Neural crest cell (in vitro differentiated cells): Measurements from ENCODE around the gene AAGAB. TPM values are rescaled to one million over a fixed set of nuclear protein-coding genes. Genes with fewer than 3 reads are reported as not detected.

ENCODE experiments used
- DNase-seq: peaks from one replicate; pipeline ENCODE4 v3.0.0; 2021; ENCODE audit warnings: low read depth, mixed read lengths, low spot score
- H3K27ac Mint-ChIP-seq: one replicate; pipeline ENCODE4 v1.8.0; 2021; ENCODE audit warnings: mild to moderate bottlenecking, mixed read lengths; ENCODE audit not compliant: unreplicated experiment
- H3K27me3 Mint-ChIP-seq: 2 replicates; pipeline ENCODE4 v1.8.0; 2021; ENCODE audit warnings: low read depth, mild to moderate bottlenecking, mixed read lengths
- H3K36me3 Mint-ChIP-seq: 2 replicates; pipeline ENCODE4 v1.8.0; 2021; ENCODE audit warnings: low read depth, mild to moderate bottlenecking, mixed read lengths
- H3K4me1 Mint-ChIP-seq: 2 replicates; pipeline ENCODE4 v1.8.0; 2021; ENCODE audit warnings: mixed read lengths
- H3K4me3 Mint-ChIP-seq: one replicate; pipeline ENCODE4 v1.8.0; 2021; ENCODE audit warnings: mild to moderate bottlenecking, mixed read lengths
- H3K9me3 Mint-ChIP-seq: 2 replicates; pipeline ENCODE4 v1.8.0; 2021; ENCODE audit warnings: mixed read lengths
- total RNA-seq: library from RNA; stranded (reverse); gene quantifications from 2 replicates; pipeline ENCODE4 v1.2.1, GENCODE V29; 2021
- TF ChIP-seq, protein P1 (sequence below): fragments of 200-600 bp; sonication (generic); conservative IDR thresholded peaks from 2 replicates; pipeline ENCODE4 v1.5.0; 2021; ENCODE audit warnings: antibody characterized with exemption, mild to moderate bottlenecking

Gene AAGAB
- total RNA-seq, 1 donor from 2014 or later, result 54.9 TPM

DNA sequence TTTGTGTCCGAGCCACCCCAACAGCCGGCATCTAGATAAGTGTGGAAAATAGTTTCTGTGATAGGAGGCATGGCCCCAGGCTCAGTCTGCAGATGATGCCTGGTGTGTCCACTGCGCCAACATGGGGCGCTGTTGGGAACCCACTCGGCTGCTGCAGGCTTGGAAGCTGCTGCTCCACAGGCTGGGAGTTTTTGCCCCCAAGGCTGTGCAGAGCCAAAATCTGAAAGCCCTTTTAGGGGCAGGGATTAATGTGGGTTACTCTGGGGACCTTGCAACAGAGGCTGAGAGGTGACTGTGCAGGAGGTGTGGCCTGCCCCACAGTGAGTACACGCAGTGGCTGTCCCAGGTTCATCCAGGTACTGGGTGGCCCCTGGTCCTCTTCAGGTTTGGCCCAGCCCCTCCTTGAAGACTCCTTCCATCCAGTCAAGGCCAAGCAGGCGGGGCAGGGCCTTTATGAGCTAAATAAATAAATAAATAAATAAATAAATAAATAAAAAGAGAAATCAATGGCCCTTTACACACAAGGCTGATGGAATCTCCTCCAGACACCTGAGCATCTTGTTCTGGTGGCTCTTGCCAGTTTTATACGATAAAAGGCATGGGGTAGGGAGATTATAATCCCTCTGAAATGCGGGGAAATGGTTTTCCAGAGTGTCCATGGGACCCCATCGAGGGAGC, 73.8 kb downstream of the AAGAB start:
- no peaks in the 10 kb centered on the region for H3K27me3 Mint-ChIP-seq
- DNase-seq, result no peak
- H3K36me3 Mint-ChIP-seq, result peaks cover 6% of the 10 kb centered on the region
- H3K27ac Mint-ChIP-seq, result no peak overlapping the region
- H3K4me3 Mint-ChIP-seq, result no peak overlapping the region
- H3K9me3 Mint-ChIP-seq, result no peaks in the 10 kb centered on the region
- TF ChIP-seq, protein P1, sequence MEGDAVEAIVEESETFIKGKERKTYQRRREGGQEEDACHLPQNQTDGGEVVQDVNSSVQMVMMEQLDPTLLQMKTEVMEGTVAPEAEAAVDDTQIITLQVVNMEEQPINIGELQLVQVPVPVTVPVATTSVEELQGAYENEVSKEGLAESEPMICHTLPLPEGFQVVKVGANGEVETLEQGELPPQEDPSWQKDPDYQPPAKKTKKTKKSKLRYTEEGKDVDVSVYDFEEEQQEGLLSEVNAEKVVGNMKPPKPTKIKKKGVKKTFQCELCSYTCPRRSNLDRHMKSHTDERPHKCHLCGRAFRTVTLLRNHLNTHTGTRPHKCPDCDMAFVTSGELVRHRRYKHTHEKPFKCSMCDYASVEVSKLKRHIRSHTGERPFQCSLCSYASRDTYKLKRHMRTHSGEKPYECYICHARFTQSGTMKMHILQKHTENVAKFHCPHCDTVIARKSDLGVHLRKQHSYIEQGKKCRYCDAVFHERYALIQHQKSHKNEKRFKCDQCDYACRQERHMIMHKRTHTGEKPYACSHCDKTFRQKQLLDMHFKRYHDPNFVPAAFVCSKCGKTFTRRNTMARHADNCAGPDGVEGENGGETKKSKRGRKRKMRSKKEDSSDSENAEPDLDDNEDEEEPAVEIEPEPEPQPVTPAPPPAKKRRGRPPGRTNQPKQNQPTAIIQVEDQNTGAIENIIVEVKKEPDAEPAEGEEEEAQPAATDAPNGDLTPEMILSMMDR, result no peak
- peaks cover 24% of the 10 kb centered on the region for H3K4me1 Mint-ChIP-seq

DNA sequence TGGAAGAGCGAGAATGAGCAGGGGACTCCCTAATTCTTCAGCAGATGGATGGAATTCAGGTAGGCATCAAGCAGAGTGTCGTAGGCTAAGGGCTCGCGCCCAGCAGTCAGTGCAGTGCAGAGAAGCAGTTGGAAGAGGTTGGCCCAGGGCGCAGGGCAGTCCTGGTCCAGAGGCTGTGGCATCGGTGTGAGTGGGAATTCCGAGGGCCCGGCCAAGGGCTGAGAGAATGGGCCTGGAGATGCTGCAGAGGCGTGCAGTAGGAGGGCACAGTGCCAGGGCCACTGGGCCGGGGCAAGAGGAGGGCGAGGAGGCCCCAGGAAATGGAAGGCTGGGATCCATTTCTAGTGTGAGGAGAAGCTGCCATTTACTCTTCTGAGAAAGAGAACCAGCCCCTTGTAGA, 74.4 kb downstream of the AAGAB start:
- Mint-ChIP-seq H3K4me1 (peaks cover 27% of the 10 kb centered on the region), H3K36me3 (peaks cover 4% of the 10 kb centered on the region), H3K27ac (no peak overlapping the region), H3K4me3 (no peak overlapping the region), H3K27me3 (no peaks in the 10 kb centered on the region), H3K9me3 (no peaks in the 10 kb centered on the region)
- TF ChIP-seq, protein P1, result no peak
- DNase-seq, result no peak

DNA sequence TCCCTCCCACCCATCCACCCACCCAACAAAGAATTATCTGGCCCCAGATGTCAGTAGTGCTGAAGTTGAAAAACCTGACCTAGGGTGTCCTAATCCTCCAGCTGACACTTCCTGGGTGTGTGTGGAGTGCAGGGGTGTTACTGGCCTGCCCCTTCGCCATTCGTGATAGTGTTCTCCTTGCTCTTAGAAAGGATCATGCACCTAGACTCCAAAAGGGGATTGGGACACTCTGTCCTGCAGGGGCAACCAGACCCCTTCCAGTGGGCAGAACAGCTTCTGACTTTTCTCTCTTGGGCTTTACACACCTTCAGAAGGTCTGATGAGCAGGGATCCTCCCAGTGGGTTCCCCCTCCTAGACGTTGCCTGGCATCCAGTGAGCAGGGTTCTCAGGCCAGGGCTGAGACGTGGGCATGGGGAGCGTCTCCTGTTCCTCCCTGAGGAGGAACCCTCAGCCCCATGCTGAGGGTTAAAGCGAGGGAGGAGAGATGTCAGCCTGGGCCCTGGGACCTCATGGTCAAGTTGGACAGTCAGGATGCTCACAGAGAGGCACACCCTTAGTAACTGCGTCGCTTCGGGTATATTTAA, 75.0 kb downstream of the AAGAB start:
- TF ChIP-seq, protein P1, result no peak
- Mint-ChIP-seq H3K27me3 (no peaks in the 10 kb centered on the region), H3K9me3 (no peaks in the 10 kb centered on the region), H3K4me1 (peaks cover 29% of the 10 kb centered on the region), H3K36me3 (peaks cover 3% of the 10 kb centered on the region), H3K4me3 (no peak overlapping the region), H3K27ac (no peak overlapping the region)
- no peak for DNase-seq

DNA sequence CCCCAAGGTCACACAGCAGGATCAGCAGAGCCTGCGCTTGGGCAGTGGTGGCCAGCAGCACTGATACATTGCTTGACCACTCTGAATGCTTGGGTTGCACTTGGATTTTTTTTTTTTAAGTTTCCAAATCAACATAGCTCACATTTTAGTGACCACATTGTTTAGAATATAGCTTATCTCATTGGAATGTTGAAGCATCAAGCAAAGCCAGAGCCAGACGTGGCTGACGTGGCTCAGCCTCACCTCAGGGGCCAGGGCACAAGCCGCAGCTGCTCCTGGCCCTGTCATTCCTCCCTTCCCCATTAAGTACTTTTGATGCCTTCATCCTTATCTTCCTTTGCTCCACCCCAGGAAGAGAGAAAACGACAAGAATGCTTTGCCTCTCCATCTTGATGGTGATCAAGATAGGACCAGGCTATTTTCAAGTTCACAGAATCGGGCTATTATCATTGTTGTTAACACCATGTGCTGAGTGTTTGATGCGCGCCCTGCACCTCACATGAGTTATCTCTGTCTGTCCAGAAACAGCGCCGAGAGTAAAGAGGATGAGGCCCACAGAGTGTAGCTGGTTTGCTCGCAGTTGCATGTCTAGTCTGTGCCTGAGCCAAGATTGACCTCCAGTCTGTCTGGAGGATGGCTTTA, 75.8 kb downstream of the AAGAB start:
- H3K27ac Mint-ChIP-seq, result no peak overlapping the region

DNA sequence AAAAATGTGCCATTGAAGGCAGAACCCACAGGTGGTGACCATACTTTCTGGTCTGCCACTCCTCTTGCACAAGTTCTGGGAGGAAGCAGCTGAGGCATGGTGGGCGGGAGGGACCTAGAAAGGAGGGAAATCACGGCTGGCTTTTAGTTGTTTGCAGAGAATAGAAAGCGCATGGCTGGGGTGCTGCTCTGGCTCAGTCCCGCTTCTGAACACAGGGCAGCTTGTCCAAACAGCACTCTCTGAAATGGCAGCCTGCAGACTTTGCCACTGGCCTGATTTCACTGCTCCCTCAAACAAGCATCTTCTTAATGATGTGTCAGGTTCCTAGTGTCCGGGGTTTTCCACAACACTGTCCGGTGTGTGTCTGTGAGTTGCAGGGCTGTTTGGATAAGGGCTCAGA, 76.7 kb downstream of the AAGAB start:
- Mint-ChIP-seq H3K4me3 (no peak overlapping the region), H3K4me1 (peaks cover 29% of the 10 kb centered on the region), H3K36me3 (peaks cover 8% of the 10 kb centered on the region), H3K9me3 (no peaks in the 10 kb centered on the region), H3K27me3 (no peaks in the 10 kb centered on the region), H3K27ac (no peak overlapping the region)
- TF ChIP-seq, protein P1, result no peak
- DNase-seq, result no peak

More for the DNA sequence above, 75.8 kb downstream of the AAGAB start:
- Mint-ChIP-seq H3K4me3 (no peak overlapping the region), H3K27me3 (no peaks in the 10 kb centered on the region), H3K9me3 (no peaks in the 10 kb centered on the region), H3K4me1 (peaks cover 29% of the 10 kb centered on the region), H3K36me3 (peaks cover 3% of the 10 kb centered on the region)
- no peak for DNase-seq
- TF ChIP-seq, protein P1, result no peak
